ENCODE results near the gene RNF222. TPM values are rescaled to one million over a fixed set of nuclear protein-coding genes. Genes with fewer than 3 reads are reported as not detected.

The RNF222 gene
- polyA plus RNA-seq, 1 of the 3 experiments (the other 2 are of a cell fraction): not detected

DNA sequence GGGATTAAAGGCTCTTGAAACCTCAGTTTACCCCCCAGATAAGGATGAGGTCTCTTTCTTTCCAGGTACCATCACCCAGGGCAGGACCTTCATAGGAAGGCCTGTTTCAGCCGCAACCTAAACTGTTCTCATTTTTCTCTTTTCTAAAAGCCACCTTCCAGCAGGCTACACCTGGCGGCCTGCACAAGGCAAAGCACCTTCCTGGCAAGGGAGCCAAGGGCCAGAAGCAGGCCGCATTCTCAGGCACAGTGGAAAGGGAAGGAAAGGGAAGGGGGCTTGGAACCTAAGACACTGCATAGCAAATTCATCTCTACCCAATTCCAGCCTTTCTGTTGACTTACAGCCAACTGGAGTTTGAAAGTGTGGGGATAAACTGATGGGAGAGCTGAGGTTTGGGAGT is 29.2 kb upstream of the RNF222 start:
- Histone ChIP-seq H3K27me3 (ENCODE audit: insufficient read depth) (no peaks in the 10 kb centered on the region; the same call in 1 of the 2 replicates), H3K79me2 (ENCODE audit: insufficient read depth) (no peaks in the 10 kb centered on the region), H3K9ac (no peak overlapping the region), H3F3A (replicated peaks; ENCODE audit: insufficient read depth) (no peaks in the 10 kb centered on the region), H3K4me2 (no peak overlapping the region), H3K9me2 (no peaks in the 10 kb centered on the region), H3K4me3 (ENCODE audit: low read depth in 2 of 2, low read length in 1 of 2) (no peak overlapping the region), H4K20me1 (ENCODE audit: insufficient read depth) (no peaks in the 10 kb centered on the region), H3K9me3 (no peaks in the 10 kb centered on the region), H2AFZ (ENCODE audit: low read depth) (no peak overlapping the region), H3K4me1 (ENCODE audit: control insufficient read depth in 1 of 2, insufficient read depth in 2 of 2, low read depth in 1 of 2, low read length in 1 of 2) (no peaks in the 10 kb centered on the region; a peak in 1 of 4 replicates), H3K27ac (ENCODE audit: low read depth in 2 of 2, low read length in 1 of 2) (no peak overlapping the region), H3K36me3 (replicated peaks in 1 of 2; ENCODE audit: control insufficient read depth in 1 of 2, insufficient read depth in 2 of 2, low read length in 1 of 2) (no peaks in the 10 kb centered on the region)
- ChIA-PET CTCF (interaction anchor here (1.0 to 1.4 kb wide), 2 partner anchors 43 to 359 kb away, joined by 3 to 4 read pairs; no protein-coding TSS in a partner anchor), POLR2A (no interaction called here)
- WGBS (ENCODE audit: low lambda C conversion rate): 83% methylated on average over 3 of the region's 3 CpGs
- TF ChIP-seq EZH2phosphoT487 (IDR thresholded peaks at IDR 0.05; ENCODE audit: borderline replicate concordance, low read depth) (no peak), MEF2A (IDR thresholded peaks at IDR 0.05; ENCODE audit: borderline replicate concordance, low read depth) (no peak), JUND (IDR thresholded peaks at IDR 0.05) (no peak), MXI1 (IDR thresholded peaks at IDR 0.05; ENCODE audit: low read depth, low read length) (no peak), RFX5 (IDR thresholded peaks at IDR 0.05; ENCODE audit: low read length) (no peak), POLR2AphosphoS5 (IDR thresholded peaks at IDR 0.05; ENCODE audit: low read depth, low read length) (no peak), EP300 (IDR thresholded peaks at IDR 0.05; ENCODE audit: borderline replicate concordance in 1 of 2, low read depth in 1 of 2, low read length in 1 of 2) (no peak), CHD2 (IDR thresholded peaks at IDR 0.05; ENCODE audit: low read length, partially characterized antibody) (no peak), FOXM1 (IDR thresholded peaks at IDR 0.05; ENCODE audit: low read depth) (no peak), FOSL2 (IDR thresholded peaks at IDR 0.05; ENCODE audit: borderline replicate concordance, low read depth) (no peak), RXRA (IDR thresholded peaks at IDR 0.05; ENCODE audit: borderline replicate concordance, low read depth) (no peak), FOXJ3 (CRISPR knock-in tag; IDR thresholded peaks at IDR 0.05) (no peak), NFIC (IDR thresholded peaks at IDR 0.05; ENCODE audit: borderline replicate concordance) (no peak), TAF1 (IDR thresholded peaks at IDR 0.05; ENCODE audit: borderline replicate concordance, low read depth, low read length) (no peak), NRF1 (IDR thresholded peaks at IDR 0.05; ENCODE audit: low read depth, low read length) (no peak)
- TF ChIP-seq, protein P1, sequence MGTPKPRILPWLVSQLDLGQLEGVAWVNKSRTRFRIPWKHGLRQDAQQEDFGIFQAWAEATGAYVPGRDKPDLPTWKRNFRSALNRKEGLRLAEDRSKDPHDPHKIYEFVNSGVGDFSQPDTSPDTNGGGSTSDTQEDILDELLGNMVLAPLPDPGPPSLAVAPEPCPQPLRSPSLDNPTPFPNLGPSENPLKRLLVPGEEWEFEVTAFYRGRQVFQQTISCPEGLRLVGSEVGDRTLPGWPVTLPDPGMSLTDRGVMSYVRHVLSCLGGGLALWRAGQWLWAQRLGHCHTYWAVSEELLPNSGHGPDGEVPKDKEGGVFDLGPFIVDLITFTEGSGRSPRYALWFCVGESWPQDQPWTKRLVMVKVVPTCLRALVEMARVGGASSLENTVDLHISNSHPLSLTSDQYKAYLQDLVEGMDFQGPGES (IDR thresholded peaks at IDR 0.05; ENCODE audit: low read depth, low read length): no peak
- TF ChIP-seq, protein P2, sequence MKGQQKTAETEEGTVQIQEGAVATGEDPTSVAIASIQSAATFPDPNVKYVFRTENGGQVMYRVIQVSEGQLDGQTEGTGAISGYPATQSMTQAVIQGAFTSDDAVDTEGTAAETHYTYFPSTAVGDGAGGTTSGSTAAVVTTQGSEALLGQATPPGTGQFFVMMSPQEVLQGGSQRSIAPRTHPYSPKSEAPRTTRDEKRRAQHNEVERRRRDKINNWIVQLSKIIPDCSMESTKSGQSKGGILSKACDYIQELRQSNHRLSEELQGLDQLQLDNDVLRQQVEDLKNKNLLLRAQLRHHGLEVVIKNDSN (IDR thresholded peaks at IDR 0.05; ENCODE audit: borderline replicate concordance, low read depth): no peak
- no peak for DNase-seq

Data from SK-N-SH (cell line).